NB4 (cell line): Measurements from ENCODE around the gene CDC42BPA.

ENCODE experiments used
- DNase-seq: peaks from one replicate; pipeline ENCODE4 v3.0.0; 2010; ENCODE audit warnings: low read depth
- H3K4me3 ChIP-seq: one replicate; pipeline ENCODE4 v1.5.1; 2011; ENCODE audit warnings: mild to moderate bottlenecking, low read depth, low read length, moderate library complexity
- CTCF ChIP-seq: IDR thresholded peaks from one replicate; pipeline ENCODE4 v1.5.1; 2012; ENCODE audit warnings: low read depth, low read length
- MAX ChIP-seq: IDR thresholded peaks from 2 replicates; pipeline ENCODE4 v1.6.1; 2011; ENCODE audit warnings: low read depth, low read length
- MYC ChIP-seq: IDR thresholded peaks from 2 replicates; pipeline ENCODE4 v1.6.1; 2011; ENCODE audit warnings: low read depth, low read length
- POLR2A ChIP-seq: IDR thresholded peaks from 2 replicates; pipeline ENCODE4 v1.6.1; 2011; ENCODE audit warnings: mild to moderate bottlenecking; ENCODE audit not compliant: insufficient read length; ENCODE audit errors: extremely low read depth

The CDC42BPA gene

GRCh38 chr1:227070638-227071285 lies 247.5 kb downstream of the CDC42BPA start:
- TF ChIP-seq MYC (no peak), POLR2A (no peak), MAX (no peak), CTCF (no peak)
- H3K4me3 ChIP-seq: no peak overlapping the region
- DNase-seq: no peak

- no peak overlapping the region for H3K4me3 ChIP-seq
- no peak for TF ChIP-seq CTCF
- no peak for TF ChIP-seq MYC
- TF ChIP-seq POLR2A: no peak
- no peak for TF ChIP-seq MAX
- DNase-seq: no peak
Observed at GRCh38 chr1:227069490-227069889, 248.8 kb downstream of the CDC42BPA start.

GRCh38 chr1:227068883-227069282 lies 249.4 kb downstream of the CDC42BPA start:
- no peak for DNase-seq
- TF ChIP-seq POLR2A (no peak), MYC (no peak), CTCF (no peak), MAX (no peak)
- H3K4me3 ChIP-seq: no peak overlapping the region

GRCh38 chr1:227066999-227067398 lies 251.3 kb downstream of the CDC42BPA start:
- TF ChIP-seq MYC (no peak), CTCF (no peak), MAX (no peak), POLR2A (no peak)
- DNase-seq: no peak
- no peak overlapping the region for H3K4me3 ChIP-seq

- H3K4me3 ChIP-seq: no peak overlapping the region
- TF ChIP-seq POLR2A (no peak), MYC (no peak), MAX (no peak), CTCF (no peak)
- DNase-seq: no peak
Observed at GRCh38 chr1:227065311-227065710, 253.0 kb downstream of the CDC42BPA start.
